NCI-H1417 (cell line): ENCODE data around the gene CCK.
A peak's percentile ranks its signal among the peaks of the same experiment; 100 is the strongest.
"Not testable (repeated sequence)": the region's sequence is repeated elsewhere in the genome, so short reads cannot be mapped to it uniquely, and the experiment has no call there.

Experiments
- DNase-seq, 3 experiments: peaks; one replicate each; lab custom pipeline; 2025; lab: John Stamatoyannopoulos, UW

The CCK gene, protein sequence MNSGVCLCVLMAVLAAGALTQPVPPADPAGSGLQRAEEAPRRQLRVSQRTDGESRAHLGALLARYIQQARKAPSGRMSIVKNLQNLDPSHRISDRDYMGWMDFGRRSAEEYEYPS

DNA sequence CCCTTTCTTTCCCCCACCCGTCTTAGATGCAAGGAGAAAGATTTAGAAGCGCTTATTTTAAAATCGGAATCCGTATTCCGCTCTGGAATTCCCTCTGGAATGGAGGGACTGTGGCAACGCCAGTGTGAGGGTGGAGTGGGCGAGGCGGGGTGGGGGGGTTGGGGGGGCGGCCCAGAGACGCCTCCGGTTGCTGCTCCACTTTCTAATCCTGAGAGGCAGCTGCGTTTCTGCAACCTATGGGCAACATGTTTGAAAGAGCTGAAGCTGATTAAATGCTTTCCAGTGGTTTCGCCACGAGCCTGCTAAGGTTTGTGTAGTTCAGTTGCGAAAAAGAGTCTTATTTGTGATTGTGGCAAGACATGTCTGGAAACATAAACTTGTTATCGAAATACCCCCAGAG lies at the start of gene CCK:
Gene CCK, minus strand, starts transcription at position 101 of the 400 bp plus-strand sequence. CDS start 2,555 bp downstream, outside the sequence.
- no peak for DNase-seq

DNA sequence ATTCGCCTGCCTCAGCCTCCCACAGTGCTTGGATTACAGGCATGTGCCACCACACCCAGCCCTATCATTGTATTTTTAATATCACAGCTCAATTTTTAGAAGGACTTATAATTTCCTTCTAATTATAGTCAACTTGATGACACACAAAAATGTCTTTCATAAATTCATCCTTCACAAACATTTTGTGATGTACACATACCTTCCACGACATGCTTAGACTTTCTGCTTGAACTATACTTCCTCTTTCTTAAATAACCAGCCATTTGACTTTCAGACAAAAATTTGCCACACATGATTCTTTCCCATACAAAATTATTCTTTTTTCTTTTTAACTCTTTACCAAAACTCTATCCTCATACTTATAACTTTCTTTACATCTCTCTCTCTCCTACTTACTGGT lies 48.4 kb upstream of the CCK start:
- no peak for DNase-seq

DNA sequence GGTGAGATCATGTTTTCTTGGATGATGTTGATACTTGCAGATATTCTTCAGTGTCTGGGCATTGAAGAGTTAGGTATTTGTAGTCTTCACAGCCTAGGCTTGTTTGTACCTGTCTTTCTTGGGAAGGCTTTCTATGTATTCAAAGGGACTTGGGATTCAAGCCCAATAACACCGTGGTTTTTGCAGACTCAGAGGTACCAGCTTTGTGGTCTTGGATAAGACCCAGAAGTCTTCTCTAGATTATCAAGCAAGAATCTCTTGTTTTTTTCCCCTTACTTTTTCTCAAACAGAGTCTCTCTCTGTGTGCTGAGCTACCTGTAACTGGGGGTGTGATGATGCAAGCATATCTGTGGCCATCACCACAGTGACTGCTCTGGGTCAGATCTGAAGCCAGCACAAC lies 42.7 kb upstream of the CCK start:
- DNase-seq: no peak

DNA sequence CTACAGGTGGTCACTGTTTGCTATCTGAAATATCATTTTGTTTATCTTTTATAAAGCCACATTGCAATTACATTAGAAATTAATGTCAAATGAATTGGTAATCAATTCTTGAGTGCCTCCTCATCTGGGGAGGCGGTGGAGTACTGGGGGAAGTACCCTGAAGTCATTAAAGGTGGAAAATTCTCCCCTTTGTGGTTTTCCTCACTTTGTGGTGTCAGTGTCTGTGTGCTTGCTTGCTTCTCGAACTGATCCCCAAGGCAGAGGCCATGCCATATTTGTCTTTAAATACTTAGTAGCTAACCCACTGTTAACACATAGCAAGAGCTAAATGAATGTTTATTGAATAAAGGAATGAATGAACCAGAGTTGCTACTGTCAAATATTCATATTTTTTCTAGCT lies 40.5 kb upstream of the CCK start:
- no peak for DNase-seq

DNA sequence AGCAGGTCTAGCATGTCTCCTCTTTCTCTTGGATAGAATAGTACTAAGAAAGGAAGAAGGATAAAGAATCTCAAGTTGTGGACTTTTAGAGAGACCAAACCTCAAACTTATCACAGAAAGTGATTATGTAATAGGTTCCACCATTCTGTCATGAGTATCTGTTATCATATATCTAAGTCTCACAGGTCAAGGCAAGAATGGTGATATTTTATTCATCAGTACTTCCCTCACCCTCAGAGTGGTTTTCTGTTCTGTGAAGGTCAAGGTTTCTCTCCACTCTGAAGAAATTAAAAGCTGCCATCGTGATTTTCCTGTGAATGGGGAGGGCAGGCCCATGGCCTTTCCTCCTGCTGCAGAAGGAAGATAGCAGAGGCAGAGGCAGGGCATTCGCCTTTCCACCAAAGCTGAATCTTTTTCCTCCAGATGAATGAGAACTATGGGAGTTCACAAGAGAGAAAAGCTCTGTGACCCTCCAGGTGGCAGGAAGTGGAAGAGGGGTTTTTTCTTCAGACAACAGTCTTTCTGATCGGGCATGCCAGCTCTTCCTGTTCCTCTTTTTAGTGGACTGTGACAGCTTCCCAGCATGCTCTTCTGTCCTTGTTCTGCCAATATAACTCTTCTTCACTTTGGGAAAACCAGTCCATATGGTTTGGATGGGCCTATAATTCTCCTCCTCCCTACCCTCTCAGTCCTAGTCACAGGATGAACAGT lies 37.1 kb upstream of the CCK start:
- no peak for DNase-seq

DNA sequence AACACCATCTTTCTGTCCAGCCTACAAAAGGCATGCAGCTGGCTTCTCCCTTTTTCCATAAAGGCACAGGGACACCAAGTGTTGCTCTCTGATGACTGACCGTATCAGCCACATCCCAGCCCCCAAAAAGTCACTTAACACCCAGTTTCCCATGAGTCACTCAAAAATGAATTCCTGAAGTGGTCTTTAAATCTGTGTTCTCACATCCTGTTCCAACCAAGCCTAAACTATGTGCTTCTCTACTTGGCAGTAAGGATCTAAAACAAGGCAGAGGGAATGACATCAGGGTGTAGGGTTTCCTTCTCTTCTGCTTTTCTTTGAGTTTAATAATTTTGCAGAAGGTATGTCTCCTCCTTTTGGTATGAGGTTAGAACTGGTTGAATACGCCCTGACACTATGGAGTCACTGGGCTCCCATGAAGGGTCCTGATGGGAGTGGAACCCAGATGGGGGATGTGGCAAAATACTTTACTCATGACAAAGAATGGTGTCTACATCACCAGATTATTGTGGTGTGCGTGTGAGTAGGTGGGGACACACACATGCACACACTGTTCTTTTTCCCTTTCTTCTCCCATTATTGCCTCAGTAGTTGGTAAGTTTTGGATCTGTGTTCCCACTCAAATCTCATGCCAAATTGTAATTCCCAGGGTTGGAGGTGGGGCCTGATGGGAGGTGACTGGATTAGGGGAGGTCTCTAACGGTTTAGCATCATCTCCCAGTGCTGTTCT lies 35.6 kb upstream of the CCK start:
- no peak for DNase-seq

DNA sequence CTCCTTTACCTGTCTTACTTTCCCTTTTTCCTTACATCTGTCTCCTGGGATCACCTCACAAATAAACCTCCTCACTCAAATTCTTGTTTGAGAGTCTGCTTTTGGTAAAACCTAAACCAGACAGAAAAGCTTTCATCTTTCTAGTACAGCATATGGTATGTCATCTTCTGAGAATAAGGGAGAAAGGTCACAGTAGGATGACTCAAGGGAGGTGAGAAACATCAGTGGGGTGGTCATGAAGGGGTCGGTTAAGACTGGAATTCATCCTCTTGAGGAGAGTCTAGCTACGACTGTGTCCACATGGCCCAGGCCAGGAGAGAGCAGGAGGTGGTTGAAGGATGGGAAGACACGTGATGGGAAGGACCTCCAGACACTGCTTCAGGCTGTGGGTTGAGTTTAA lies 34.8 kb upstream of the CCK start:
- no peak for DNase-seq

DNA sequence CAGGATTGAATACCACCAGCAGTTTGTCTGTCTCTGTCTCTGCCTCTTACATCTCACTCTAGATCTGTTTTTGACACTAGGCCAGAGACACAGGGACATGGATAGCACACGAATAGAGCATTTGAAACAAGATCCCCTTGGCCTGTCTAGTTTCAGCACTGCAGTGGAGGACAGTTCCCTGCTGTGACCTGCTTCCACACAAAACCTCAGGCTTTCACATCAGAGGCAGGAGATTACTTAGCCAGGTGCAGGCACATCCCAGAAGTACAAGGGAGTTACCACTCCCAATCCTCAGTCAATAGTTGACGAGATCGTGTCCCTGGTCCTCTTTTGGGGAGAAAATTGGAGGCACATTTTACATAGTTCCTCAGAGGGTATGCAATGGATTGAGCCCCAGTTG lies 34.0 kb upstream of the CCK start:
- DNase-seq: peak in 1 of 3 experiments; percentile 41

DNA sequence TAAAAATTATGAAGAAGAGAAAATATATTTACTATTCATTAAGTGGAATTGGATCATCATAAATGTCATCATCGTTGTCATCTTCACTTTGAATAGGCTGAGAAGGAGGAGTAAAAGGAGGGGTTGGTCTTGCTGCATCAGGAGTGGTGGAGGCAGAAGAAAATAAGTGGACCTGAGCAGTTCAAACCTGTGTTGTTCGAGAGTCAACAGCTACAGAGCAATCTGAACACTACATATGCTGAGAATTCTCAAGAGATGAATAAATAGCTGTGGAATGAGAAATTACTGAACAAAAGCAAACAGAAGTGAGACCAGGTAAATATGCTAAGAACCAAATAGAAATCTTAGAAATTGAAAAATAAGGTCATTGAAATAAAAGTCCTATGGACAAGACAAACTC lies 32.3 kb upstream of the CCK start:
- no peak for DNase-seq

DNA sequence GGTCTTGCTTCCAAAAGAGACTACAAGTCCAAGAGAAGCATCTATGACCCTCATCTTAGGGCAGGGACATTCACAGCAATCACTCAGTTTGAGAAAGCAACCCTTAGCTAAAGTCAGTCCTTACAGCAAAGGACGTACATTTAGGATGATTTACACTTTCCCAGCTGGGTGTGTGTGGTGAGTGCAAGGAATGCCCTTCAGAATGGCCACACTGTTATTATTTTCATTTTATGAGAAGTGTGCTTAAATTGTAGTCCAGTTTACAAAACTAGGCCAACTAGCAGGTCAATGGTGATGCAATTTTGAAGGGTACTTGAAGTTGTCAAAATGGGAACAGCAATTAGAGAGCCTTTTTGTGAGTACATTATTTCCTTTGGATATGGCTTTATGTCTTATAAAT lies 26.0 kb upstream of the CCK start:
- peak in 2 of 3 experiments; percentile 12 to 64 for DNase-seq

DNA sequence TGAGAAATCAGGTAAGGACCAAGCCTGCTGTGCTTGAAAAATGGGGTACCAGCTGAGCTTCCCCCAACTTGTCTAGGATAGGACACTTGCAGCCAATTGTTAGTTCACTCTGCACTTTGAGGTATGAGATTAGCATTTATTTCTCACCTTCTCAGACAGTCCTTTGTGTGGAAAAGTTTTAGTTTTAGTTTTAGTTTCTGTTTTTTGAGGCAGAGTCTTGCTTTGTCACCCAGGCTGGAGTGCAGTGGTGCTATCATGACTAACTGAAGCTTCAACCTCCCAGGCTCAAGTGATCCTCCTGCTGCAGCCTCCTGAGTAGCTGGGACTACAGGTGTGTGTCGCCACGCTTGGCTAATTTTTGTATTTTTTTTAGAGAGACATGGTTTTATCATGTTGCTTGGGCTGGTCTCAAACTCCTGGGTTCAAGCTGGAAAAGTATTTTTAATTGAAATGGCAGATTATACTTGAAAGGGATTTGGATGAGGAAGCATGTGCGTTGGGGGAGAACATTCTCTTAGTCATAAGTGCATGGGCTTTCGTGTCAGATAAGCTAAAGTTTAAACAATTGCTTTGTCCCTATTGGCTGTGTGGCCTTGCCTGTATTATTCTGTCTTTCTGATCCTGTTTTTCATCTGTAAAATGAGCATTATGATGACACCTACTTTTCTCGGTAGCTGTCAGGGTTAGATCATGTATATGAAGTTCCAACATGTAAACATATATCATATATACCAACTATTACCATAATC lies 25.2 kb upstream of the CCK start:
- no peak for DNase-seq

DNA sequence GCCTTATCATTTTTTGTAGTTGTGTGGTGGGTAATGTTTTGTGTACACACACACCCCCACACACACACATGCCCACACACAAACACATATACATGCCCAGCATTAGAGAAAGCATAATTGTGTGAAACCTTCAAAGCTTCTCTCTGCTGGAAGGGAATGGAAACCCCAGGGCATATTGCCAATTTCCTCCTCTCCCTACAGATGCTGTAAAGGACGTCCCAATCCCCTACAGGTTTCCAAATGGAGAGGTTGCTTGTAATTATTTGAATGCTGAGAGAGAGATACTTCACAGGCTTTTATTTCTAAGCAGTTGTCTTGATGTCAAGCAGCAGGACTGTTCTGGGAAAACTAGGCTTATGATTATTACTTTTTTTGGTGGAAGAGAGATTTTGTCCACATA lies 23.0 kb upstream of the CCK start:
- DNase-seq: peak in 2 of 3 experiments; percentile 3 to 7

DNA sequence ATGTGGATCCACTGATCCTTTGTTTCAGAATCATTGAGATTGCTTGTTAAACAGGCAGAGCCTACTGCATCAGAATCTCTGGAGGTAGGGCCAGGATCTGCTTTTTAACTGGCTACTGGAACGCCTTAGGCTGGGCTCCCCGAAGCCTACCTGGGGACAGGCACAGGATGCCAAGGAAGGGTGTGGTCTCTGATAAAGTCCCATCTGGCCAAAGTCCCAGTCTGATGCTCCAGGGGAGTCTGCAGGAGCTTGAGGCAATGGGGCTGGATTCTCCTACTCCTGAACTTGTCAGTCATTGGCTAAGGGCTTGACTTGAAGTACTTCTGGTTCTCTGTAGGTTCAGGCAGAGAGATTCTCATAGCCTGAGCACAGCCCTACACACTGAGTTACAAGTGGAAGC lies 22.4 kb upstream of the CCK start:
- no peak for DNase-seq

DNA sequence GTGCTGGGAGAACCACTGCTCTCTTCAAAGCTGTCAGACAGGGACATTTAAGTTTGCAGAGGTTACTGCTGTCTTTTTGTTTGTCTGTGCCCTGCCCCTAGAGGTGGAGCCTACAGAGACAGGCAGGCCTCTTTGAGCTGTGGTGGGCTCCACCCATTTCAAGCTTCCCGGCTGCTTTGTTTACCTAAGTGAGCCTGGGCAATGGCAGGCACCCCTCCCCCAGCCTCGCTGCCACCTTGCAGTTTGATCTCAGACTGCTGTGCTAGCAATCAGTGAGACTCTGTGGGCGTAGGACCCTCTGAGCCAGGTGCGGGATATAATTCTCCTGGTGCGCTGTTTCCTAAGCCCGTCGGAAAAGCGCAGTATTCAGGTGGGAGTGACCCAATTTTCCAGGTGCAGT lies 21.4 kb upstream of the CCK start:
- not testable (repeated sequence) for DNase-seq

DNA sequence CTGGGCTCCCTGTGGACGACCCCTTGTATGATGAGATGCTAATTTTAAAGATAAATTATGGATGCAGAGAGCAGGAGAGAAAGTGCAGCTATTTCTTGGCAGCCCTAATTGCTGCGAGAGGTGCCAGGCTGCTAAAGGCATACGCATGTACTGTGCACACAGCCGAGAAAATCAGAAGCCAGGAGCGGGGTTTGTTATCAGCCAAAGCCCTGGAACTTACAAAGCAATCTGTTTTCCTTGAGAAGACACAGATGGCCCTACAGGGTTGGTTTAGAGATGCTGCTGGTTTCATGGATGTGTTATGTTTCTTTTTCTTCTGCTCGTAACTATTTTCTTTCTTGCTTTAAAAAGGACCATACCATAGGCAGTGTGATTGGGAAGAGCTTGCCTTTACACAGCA lies 11.7 kb upstream of the CCK start:
- DNase-seq: no peak

DNA sequence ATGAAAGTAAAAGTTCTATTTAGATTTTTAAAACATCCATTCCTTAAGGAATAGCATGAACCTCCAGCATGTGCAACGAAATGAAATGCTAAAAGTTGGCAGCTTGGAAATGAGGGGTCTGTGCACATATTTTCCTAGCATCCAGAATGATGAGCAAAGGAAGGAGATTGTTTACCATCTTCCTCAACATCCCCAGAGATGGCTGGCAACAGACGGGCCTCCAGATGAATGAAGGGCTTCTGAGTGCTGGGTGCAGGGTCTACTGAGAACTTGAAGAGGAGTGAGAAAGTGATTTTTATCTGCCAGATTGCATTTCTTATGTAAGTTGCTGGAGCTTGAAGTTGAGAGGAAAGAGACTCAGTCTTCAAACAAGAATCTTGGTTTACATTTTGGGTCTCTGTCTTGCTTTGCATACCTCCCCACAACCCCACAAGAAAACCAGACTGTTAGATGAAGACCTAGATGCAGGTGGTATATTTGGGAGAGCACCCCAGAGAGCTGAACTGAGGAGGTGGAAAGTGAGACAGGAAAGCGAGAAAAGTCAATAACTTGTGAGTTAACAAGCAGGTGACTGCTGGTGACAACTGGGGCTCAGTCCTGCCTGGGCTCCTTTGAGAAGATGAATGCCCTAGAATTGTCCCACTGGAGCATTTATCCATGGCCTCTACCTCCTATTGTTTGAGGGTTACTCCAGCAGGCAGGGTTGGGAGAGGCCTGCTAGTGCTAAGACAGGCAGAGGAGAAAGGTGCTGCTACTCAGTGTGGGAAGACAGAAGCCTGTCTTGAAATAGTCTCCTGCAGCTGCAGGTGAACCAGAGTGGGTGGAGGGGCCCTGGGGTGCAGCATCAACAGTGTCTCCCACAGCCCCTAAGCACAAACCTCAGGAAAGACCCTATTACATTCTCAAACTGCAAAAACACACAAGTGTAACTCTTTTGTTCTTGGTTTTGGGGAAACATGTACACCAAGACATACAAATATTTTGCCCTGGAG lies 10.5 kb upstream of the CCK start:
- no peak for DNase-seq

DNA sequence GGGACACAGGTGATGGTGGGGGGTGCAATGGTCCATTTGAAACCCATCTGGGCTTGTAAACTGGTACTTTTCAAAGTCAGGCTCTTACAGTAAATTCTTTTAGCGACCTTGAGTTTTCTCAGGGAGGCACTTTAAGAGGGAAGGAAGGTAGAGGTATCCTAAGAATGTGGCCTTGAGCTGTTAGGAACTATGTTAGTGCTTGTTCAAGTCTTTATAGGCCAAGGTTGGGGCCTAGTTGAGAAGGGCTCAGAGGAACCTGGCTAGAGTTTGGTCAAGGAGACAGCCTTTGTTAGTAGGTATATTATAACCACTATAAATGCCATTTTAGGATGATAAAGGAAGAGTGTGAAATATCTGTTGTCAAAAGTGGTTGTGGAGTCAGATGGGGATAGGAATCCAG lies 9.2 kb upstream of the CCK start:
- DNase-seq: no peak

DNA sequence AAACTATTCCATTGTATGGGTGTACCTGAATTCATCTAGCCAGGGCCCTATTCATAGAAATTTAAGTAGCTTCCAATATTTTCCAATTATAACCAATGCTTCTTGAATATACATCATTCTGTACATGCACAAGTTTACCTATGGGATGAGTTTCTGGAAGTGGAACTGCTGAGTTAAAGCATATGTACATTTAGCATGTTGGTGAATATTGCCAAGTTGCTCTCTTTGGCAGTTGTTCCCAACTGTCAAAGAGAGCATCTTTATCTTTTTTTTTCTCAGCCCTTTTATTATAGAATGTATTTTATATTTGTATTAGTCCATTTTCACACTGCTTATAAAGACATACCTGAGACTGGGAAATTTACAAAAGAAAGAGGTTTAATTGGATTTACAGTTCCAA lies 8.3 kb upstream of the CCK start:
- no peak for DNase-seq

DNA sequence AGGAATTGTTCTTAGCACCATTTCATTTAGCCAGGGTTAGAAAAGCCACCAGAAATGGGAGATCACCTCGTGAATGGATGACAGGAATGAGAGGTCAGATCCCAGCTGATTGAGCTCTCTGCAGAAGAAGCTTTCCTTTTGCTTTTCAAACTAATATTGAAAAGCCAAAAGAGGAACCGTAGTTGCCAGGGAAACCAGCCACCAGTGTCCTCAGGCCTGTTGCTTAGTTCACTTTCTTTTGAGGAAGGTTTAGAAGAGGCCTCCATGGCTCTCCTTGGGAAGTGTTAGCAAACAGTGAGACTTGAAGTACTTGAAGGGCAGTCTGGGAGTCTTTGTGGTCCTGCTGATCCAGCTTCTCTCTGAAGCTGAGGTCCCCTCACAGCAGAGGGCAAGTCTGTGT lies 7.4 kb upstream of the CCK start:
- no peak for DNase-seq

DNA sequence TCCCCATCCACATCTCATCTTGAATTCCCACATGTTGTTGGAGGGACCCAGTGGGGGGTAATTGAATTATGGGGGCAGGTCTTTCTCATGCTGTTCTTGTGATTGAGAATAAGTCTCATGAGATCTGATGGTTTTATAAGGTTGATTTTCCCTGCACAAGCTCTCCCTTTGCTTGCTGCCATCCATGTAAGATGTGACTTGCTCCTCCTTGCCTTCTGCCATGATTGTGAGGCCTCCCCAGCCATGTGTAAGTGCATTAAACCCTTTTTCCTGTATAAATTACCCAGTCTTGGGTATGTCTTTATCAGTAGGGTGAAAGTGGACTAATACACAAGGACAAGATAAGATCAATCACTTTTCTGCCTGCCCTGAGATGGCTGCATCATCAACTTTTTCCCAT lies 5.8 kb upstream of the CCK start:
- DNase-seq: no peak

DNA sequence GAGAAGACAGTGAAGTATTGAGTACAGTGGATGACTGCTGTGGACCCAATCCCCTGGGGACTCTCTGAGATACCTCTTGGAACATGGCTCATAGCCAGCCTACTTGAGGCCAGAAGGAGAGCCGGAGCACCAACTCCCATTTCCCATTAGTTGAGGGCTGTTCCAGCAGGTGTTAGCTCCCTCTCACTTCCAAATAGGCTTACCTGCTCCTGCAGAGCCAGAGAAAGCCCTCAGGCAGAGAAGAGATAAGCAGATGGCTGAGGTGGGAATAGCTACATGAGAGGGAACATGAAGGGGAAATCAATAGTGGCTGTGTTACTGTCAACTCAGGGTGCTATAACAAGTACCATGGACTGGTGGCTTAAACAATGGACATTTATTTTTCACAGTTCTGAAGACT lies 4.6 kb upstream of the CCK start:
- DNase-seq: peak; percentile 21 to 83 (median 64)

DNA sequence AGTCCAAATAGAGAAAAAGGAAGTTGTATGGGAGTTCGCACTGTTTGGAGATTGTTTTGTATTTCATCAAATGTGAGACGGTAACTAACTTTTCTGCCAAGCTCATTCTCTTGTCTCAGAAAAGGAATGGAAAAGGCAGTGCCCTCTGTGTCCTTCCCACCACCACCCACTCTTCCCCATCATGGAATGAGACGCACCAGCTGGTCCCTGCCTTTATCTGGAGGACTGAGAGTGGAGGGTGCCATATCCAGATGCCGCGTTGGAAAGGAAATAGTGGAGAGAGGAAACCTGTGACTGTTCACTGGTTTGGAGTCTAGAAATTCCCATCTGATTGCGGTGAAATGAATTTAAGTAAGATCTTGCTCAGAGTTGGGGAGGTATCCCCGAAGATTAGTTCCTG lies 3.7 kb upstream of the CCK start:
- no peak for DNase-seq
